Measurements from ENCODE around the gene TCAP. TPM values are rescaled to one million over a fixed set of nuclear protein-coding genes. Genes with fewer than 3 reads are reported as not detected.
A peak's percentile ranks its signal among the peaks of the same experiment; 100 is the strongest.

Gene TCAP
- total and polyA plus RNA-seq, 10 of the 15 experiments (the other 5 are each of a cell fraction or from before 2014, with no cell fraction given): 0.17 to 1.0 (median 0.36) TPM; not detected in 3

- WGBS (ENCODE audit: insufficient coverage, insufficient replicate concordance, low lambda C conversion rate, missing lambda C conversion rate): 3% methylated on average over 45 of the region's 45 CpGs
- H3K27ac ChIP-seq (ENCODE audit: control insufficient read depth, insufficient read depth): peak within 1 kb of the TSS; percentile 74
- no peaks in the 10 kb centered on the region for H4K20me1 ChIP-seq (ENCODE audit: control insufficient read depth, insufficient read depth)
- BruUV-seq (replicated peaks): TSS peak; percentile 98
- ChIA-PET RAD21 (ENCODE audit: unreplicated experiment) (interaction anchor here (0.9 to 2.2 kb wide), 5 partner anchors 12 to 66 kb away, joined by 3 to 10 read pairs (median 4); partner anchors contain the start of genes MIEN1 and PNMT), SMC1A (ENCODE audit: uncharacterized antibody, unreplicated experiment) (interaction anchor here (0.6 to 2.4 kb wide), 7 partner anchors 12 to 45 kb away, joined by 3 to 11 read pairs (median 4); partner anchors contain the start of genes MIEN1 and PNMT), POLR2A (interaction anchor here (0.5 to 1.6 kb wide), 8 partner anchors 9 to 78 kb away, joined by 3 to 9 read pairs (median 4); no protein-coding TSS in a partner anchor), CTCF (interaction anchor here (0.6 to 1.9 kb wide), 15 partner anchors 10 to 292 kb away, joined by 3 to 10 read pairs (median 4); partner anchors contain the start of gene PSMD3)
- in situ Hi-C loops (cut with MboI): no loop called here
- H2AFZ ChIP-seq (ENCODE audit: control insufficient read depth, low read depth, low read length): peak within 1 kb of the TSS; percentile 95
- peak within 1 kb of the TSS; percentile 88 for H3K4me3 ChIP-seq
- H3K4me2 ChIP-seq (ENCODE audit: control insufficient read depth, insufficient read depth): peak within 1 kb of the TSS; percentile 80
- no peaks in the 10 kb centered on the region; the same call in 1 of the 2 replicates for H3K79me2 ChIP-seq (ENCODE audit: control insufficient read depth, insufficient read depth, low read length)
- intact Hi-C loops (cut with micrococcal nuclease; ENCODE audit: unreplicated experiment): no loop called here
- DNase-seq (ENCODE audit: low read depth, low spot score): peak; percentile 78
- no peaks in the 10 kb centered on the region for H3K27me3 ChIP-seq (replicated peaks in 1 of 2; ENCODE audit: control insufficient read depth in 2 of 2, insufficient read depth in 2 of 2, low read length in 1 of 2)
- ATAC-seq: peak; percentile 98
- peak within 1 kb of the TSS; percentile 80 for H3K9ac ChIP-seq (ENCODE audit: control insufficient read depth, insufficient read depth, low read length)
- peaks cover 3% of the 10 kb centered on the region; the same call in 1 of the 2 replicates for H3K4me1 ChIP-seq (ENCODE audit: control insufficient read depth, insufficient read depth, low read length)
- H3K36me3 ChIP-seq (ENCODE audit: control insufficient read depth in 2 of 2, insufficient read depth in 2 of 2, low read length in 1 of 2): no peaks in the 10 kb centered on the region
- H3K9me3 ChIP-seq (replicated peaks; ENCODE audit: control insufficient read depth, insufficient read depth, low read length): no peaks in the 10 kb centered on the region
- FAIRE-seq: peak; percentile 88
- TF ChIP-seq IRF3 (IDR thresholded peaks at IDR 0.05) (0 out of 2 replicates have a peak, but pooled peaks have one; percentile 7), POU2F2 (IDR thresholded peaks at IDR 0.05; ENCODE audit: borderline replicate concordance, low read depth, low read length) (peak; percentile 47; the same call in 1 of the 3 replicates), SREBF2 (IDR thresholded peaks at IDR 0.05; ENCODE audit: low read length) (peak; percentile 43; the same call in 1 of the 2 replicates), SIN3A (IDR thresholded peaks at IDR 0.05; ENCODE audit: low read depth, low read length) (peak; percentile 69; the same call in 1 of the 2 replicates), CEBPZ (IDR thresholded peaks at IDR 0.05; ENCODE audit: low read depth, low read length) (no peak), NR2C1 (IDR thresholded peaks at IDR 0.05) (peak; percentile 97), YY1 (IDR thresholded peaks at IDR 0.05; ENCODE audit: low read depth, low read length) (peak; percentile 89), ZSCAN29 (IDR thresholded peaks at IDR 0.05) (peak; percentile 81), ATF2 (IDR thresholded peaks at IDR 0.05; ENCODE audit: low read length) (no peak), KDM1A (IDR thresholded peaks at IDR 0.05; ENCODE audit: borderline replicate concordance) (no peak), MYC (IDR thresholded peaks at IDR 0.05; ENCODE audit: insufficient read depth, insufficient read length, insufficient replicate concordance, low read length, severe bottlenecking) (no peak), CTCF (IDR thresholded peaks at IDR 0.05 in 2 of 3, conservative IDR thresholded peaks at IDR 0.05 in 1 of 3; ENCODE audit: control insufficient read depth in 2 of 3, extremely low read depth in 1 of 3, insufficient read depth in 1 of 3, low read depth in 3 of 3, low read length in 3 of 3) (peak in 1 of 3 experiments; percentile 10; a peak in 2 of 6 replicates), MXI1 (IDR thresholded peaks at IDR 0.05; ENCODE audit: low read depth, low read length) (0 out of 2 replicates have a peak, but pooled peaks have one; percentile 13)
Observed at GRCh38 chr17:39687546-39688474, 22.7 kb downstream of the TCAP start, which contains the start of gene PGAP3. Gene PGAP3, minus strand, starts transcription at chr17:39688057. Its CDS starts 43 bp downstream, at chr17:39688014.
